H1 (cell line): Measurements from ENCODE around the gene FOXC1.

Experiments
- ASH2L ChIP-seq: fragments of 200-600, 300-600 bp; sonication (generic); IDR thresholded peaks from one replicate; pipeline ENCODE4 v1.7.1; 2017; ENCODE audit warnings: low read length
- CHD1 ChIP-seq: IDR thresholded peaks from 2 replicates; pipeline ENCODE4 v1.6.1; 2012; ENCODE audit warnings: low read depth, low read length, improper control_type of control experiment
- CHD2 ChIP-seq: IDR thresholded peaks from 2 replicates; pipeline ENCODE4 v1.6.1; 2012; ENCODE audit warnings: low read length, improper control_type of control experiment
- CREB1 ChIP-seq: IDR thresholded peaks from 2 replicates; pipeline ENCODE4 v1.6.1; 2012; ENCODE audit warnings: inconsistent platforms
- EP300 ChIP-seq, 2 experiments: IDR thresholded peaks; 1 replicate in 1 of 2; 2 replicates in 1 of 2; pipeline ENCODE4 v1.6.1; 2011 to 2012; ENCODE audit warnings: low read depth in 2 of 2, low read length in 2 of 2, mild to moderate bottlenecking in 2 of 2, borderline replicate concordance in 1 of 2, inconsistent platforms in 1 of 2, moderate library complexity in 1 of 2
- HDAC2 ChIP-seq, 2 experiments: fragments of 300-600 bp in 1 of 2; sonication (generic) in 1 of 2; IDR thresholded peaks; 2 replicates each; pipeline ENCODE4 v1.6.1; 2011 to 2012; ENCODE audit warnings: low read depth in 2 of 2, low read length in 2 of 2, mild to moderate bottlenecking in 2 of 2, moderate library complexity in 2 of 2, borderline replicate concordance in 1 of 2, inconsistent platforms in 1 of 2
- POLR2A ChIP-seq, 2 experiments: IDR thresholded peaks; 1 replicate in 1 of 2; 2 replicates in 1 of 2; pipeline ENCODE4 v1.6.1; 2011; ENCODE audit warnings: low read depth in 2 of 2, low read length in 2 of 2, mild to moderate bottlenecking in 2 of 2; ENCODE audit errors: control extremely low read depth in 1 of 2
- RAD21 ChIP-seq, 2 experiments: IDR thresholded peaks in 1 of 2; conservative IDR thresholded peaks in 1 of 2; 2 replicates each; pipeline ENCODE4 v1.6.1; 2011; ENCODE audit warnings: low read depth in 2 of 2, low read length in 2 of 2, improper control_type of control experiment in 1 of 2, inconsistent platforms in 1 of 2, mild to moderate bottlenecking in 1 of 2, moderate library complexity in 1 of 2
- RFX5 ChIP-seq: IDR thresholded peaks from 2 replicates; pipeline ENCODE4 v1.6.1; 2011; ENCODE audit warnings: low read depth, low read length, improper control_type of control experiment, borderline replicate concordance
- RXRA ChIP-seq: IDR thresholded peaks from 2 replicates; pipeline ENCODE4 v1.6.1; 2011; ENCODE audit warnings: low read depth, mild to moderate bottlenecking, low read length, moderate library complexity; ENCODE audit not compliant: insufficient read depth
- SIN3A ChIP-seq, 2 experiments: IDR thresholded peaks in 1 of 2; conservative IDR thresholded peaks in 1 of 2; 2 replicates each; pipeline ENCODE4 v1.6.1; 2011 to 2012; ENCODE audit warnings: low read length in 2 of 2, improper control_type of control experiment in 1 of 2, low read depth in 1 of 2, mild to moderate bottlenecking in 1 of 2
- TAF7 ChIP-seq: optimal IDR thresholded peaks from 2 replicates; pipeline ENCODE3; 2011; ENCODE audit warnings: low read depth, mild to moderate bottlenecking, inconsistent platforms, low read length, moderate library complexity, borderline replicate concordance
- TF ChIP-seq, protein P1 (sequence below), 3 experiments: IDR thresholded peaks; 1 replicate in 2 of 3; 2 replicates in 1 of 3; pipeline versions ENCODE4 v1.5.1 to v1.6.1; 2011; ENCODE audit warnings: low read length in 3 of 3, mild to moderate bottlenecking in 3 of 3, inconsistent platforms in 2 of 3, low read depth in 1 of 3, moderate library complexity in 1 of 3; ENCODE audit not compliant: insufficient read depth in 1 of 3; ENCODE audit errors: control extremely low read depth in 1 of 3

DNA sequence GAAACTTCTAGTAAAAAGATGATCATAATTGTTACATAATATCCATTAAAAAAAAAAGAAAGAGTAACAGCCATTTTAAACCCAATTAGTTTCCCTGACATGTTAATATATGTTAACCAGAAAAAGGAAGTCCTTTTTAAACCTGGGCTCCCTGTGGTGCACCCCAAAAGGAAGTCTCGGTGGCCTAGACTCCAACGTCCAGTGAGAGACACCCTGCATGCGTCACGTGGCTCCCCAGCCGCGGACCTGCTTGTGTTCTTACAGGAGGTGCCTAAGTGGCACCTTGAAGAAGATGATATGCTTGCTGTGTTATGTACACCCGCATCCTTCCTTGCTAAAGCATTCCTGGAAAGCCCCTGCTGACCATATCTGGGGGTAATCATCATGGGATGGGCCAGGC lies 50.1 kb downstream of the FOXC1 start:
- TF ChIP-seq, protein P1, sequence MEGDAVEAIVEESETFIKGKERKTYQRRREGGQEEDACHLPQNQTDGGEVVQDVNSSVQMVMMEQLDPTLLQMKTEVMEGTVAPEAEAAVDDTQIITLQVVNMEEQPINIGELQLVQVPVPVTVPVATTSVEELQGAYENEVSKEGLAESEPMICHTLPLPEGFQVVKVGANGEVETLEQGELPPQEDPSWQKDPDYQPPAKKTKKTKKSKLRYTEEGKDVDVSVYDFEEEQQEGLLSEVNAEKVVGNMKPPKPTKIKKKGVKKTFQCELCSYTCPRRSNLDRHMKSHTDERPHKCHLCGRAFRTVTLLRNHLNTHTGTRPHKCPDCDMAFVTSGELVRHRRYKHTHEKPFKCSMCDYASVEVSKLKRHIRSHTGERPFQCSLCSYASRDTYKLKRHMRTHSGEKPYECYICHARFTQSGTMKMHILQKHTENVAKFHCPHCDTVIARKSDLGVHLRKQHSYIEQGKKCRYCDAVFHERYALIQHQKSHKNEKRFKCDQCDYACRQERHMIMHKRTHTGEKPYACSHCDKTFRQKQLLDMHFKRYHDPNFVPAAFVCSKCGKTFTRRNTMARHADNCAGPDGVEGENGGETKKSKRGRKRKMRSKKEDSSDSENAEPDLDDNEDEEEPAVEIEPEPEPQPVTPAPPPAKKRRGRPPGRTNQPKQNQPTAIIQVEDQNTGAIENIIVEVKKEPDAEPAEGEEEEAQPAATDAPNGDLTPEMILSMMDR (IDR thresholded peaks at IDR 0.05; ENCODE audit: control extremely low read depth in 1 of 3, insufficient read depth in 1 of 3, low read depth in 1 of 3, low read length in 3 of 3): no peak
- TF ChIP-seq SIN3A (conservative IDR thresholded peaks at IDR 0.05 in 1 of 2, IDR thresholded peaks at IDR 0.05 in 1 of 2; ENCODE audit: low read depth in 1 of 2, low read length in 2 of 2) (no peak), CHD2 (no peak), ASH2L (no peak), TAF7 (no peak), RXRA (no peak), RAD21 (IDR thresholded peaks at IDR 0.05 in 1 of 2, conservative IDR thresholded peaks at IDR 0.05 in 1 of 2; ENCODE audit: low read depth in 2 of 2, low read length in 2 of 2) (no peak), CHD1 (no peak), RFX5 (no peak), EP300 (IDR thresholded peaks at IDR 0.05; ENCODE audit: borderline replicate concordance in 1 of 2, low read depth in 2 of 2, low read length in 2 of 2) (no peak), CREB1 (no peak), HDAC2 (IDR thresholded peaks at IDR 0.05; ENCODE audit: borderline replicate concordance in 1 of 2, low read depth in 2 of 2, low read length in 2 of 2) (no peak), POLR2A (IDR thresholded peaks at IDR 0.05; ENCODE audit: control extremely low read depth in 1 of 2, low read depth in 2 of 2, low read length in 2 of 2) (no peak)
